ENCODE measurements around the gene KRT79. TPM values are rescaled to one million over a fixed set of nuclear protein-coding genes. Genes with fewer than 3 reads are reported as not detected.

The KRT79 gene
- total RNA-seq, 2 experiments from 2014 or later = 0.23 to 0.44 TPM

DNA sequence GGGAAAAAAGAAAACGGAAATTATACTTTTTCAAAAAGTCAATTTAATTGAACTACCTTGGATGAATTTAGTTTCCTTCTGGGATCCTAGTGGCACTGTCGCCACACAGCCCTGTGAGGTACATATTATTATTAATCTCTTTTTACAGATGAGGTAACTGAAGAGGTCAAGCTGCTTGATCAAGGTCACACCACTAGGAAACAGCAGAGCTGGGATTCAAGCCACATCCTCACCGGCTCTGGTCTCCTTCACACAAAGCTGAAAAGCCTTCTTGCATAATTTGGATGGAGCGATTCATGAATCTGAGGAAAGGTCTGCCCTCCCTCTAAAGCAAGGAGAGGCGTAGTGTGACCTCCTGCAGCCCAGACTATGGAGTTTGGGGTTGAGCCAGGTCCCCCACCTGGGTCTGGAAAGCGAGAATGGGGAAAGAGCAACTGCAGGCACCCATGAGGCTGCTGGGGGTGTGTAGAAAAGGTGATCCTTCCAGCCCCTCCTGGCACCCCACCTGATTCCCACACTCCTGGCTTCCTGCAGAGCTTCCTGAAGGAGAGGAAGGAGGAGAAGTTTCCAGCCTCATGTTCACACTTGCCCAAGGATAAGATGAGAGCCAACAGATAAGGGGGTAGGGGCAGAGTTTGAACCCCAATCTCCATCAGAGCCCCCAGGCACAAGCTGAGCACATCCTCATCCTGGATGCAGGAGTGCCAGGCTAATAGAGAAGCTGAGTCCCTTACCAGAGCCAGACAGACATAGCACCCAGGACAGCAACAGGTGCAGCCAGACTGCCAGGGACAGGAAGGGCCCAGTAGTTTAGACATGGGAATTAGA, 3.9 kb upstream of the KRT79 start:
- ChIA-PET CTCF (interaction anchor here (0.5 to 0.7 kb wide), 2 partner anchors 47 to 127 kb away, joined by 3 to 4 read pairs; no protein-coding TSS in a partner anchor), POLR2A (no interaction called here)

DNA sequence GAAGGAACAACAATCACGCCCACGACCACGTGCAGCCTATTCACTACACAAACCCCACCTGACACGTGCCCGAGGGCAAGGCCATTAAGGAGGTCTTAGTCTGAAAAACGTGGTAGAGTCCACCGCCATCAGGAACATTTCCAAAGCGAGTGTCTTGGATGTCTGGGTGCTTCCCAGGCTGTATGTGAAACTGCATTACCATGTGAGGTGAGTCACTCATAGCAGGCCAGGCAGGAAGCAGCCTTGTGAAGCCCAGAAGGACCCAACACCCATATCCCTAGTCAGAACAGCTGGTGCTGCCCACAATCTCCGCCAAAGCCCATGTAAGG, 3.3 kb upstream of the KRT79 start:
- POLR2A ChIA-PET = no interaction called here
- CTCF ChIA-PET = interaction anchor here (1.9 kb wide), 1 partner anchor 43 kb away, joined by 5 read pairs; no protein-coding TSS in a partner anchor

DNA sequence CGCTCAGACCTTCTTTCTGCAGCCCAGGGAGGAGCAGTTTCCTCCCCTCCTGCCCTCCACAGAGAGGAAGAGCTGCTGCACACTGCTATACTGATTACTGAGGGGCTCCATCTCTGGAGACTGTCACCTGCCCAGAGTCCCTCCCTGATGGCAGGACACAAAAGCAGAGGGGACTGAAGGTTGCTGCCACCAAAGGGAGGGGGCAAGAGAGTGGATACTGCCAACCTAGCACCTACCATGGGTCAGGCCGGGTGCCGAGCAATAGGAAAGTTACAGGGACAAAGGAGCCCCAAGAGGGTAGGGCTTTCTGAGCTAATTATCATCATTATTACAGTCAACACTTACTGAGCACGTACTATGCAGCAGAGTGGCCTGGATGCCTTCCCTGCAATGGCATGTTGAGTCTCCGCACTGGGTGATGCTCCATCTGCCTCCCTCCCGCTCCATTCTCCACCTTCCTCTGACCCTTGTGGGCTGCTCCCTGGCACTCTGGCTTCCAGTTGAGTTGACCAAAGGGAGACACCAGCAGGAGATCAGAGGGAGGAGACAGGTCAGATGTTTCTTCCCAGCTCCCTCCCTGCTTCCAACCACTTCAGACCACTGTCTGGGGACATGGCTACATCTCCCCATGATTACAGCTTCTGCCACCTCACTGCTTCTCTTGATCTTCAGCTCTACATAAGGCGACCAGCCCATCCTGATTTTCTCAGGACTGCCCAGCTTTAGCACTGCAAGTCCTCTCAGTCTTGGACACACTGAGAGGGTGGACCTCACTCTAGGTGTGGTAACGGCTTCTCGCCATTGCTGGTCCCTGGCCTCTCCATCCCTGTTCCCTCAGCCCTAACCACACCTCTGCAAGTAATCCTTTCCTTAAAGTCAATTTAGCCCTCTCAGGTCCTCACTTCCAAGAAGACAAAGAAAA, 2.6 kb upstream of the KRT79 start:
- ChIA-PET CTCF (interaction anchor here (1.9 kb wide), 1 partner anchor 43 kb away, joined by 5 read pairs; no protein-coding TSS in a partner anchor), POLR2A (no interaction called here)

DNA sequence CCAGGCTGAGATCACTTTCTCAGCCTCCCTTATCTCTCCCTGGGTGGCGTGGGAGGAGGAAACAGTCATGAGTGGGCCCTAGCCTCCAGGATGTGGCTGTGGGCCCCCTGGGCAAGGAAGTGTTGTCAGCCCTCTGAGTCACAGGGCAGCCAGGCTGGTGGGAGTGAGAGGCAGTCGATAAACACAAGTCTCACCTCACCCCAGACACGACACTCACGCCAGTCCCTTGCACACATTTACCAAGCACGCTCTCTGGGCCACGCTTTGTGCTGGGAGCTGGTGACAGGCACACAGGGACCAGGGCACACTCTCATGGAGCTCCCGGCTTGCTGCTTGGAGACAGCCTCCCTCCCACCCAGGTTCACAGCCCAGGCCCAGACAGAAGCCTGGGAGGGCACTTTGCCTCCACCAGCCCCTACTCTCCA, 1.9 kb upstream of the KRT79 start:
- ChIA-PET CTCF (interaction anchor here (1.9 kb wide), 1 partner anchor 44 kb away, joined by 5 read pairs; no protein-coding TSS in a partner anchor), POLR2A (no interaction called here)

DNA sequence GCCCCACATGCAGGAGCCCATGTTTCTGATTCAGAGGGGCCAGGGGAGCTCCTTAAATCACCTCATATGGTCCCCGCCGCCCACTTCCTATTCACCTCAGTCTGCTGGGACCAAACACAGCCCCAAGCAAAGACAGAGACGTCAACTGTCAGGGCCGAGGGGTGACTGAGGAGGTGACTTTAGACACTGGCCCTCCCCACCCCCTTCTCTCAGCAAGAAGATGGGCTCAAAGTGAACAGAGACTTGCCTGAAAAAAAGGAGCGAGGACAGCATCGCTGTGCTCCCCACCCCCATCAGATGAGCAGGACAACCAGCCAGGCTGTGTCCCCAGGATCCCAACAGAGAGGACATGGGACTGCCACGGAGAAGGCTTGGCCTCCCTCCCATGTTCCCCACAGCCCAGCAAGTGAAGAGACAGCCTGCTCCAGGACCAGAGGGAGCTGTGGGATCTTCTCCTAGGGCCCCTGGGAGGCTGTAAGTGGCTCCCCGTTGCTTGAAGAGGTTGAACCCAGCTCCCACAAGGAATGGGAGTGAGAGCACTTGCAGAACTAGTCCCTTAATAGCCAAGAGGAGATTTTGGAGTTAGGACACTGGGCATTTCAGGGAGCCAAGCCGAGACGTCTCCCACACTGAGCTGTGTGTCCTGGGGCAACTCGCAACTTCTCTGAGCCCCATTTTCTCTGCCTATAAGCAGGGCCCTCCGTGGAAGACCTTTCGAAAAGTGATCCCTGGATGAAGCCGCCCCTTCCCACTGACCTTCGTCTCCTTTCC, 1.3 kb upstream of the KRT79 start:
- ChIA-PET POLR2A (no interaction called here), CTCF (interaction anchor here (1.9 kb wide), 1 partner anchor 45 kb away, joined by 5 read pairs; no protein-coding TSS in a partner anchor)

DNA sequence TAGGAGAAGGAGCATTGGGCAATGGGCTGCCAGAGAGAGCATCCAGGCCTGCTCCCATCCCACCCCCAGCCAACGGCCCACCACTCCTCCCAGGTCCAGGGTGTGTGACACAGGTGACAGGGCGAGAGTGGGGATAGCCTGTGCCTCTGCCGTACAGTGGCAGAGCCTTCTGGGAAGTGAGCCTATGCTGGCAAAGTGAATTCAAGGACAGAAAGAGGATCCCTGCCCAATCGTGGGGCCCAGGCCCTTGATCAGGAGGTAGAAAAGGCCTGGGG, 553 bp upstream of the KRT79 start:
- CTCF ChIA-PET = no interaction called here

DNA sequence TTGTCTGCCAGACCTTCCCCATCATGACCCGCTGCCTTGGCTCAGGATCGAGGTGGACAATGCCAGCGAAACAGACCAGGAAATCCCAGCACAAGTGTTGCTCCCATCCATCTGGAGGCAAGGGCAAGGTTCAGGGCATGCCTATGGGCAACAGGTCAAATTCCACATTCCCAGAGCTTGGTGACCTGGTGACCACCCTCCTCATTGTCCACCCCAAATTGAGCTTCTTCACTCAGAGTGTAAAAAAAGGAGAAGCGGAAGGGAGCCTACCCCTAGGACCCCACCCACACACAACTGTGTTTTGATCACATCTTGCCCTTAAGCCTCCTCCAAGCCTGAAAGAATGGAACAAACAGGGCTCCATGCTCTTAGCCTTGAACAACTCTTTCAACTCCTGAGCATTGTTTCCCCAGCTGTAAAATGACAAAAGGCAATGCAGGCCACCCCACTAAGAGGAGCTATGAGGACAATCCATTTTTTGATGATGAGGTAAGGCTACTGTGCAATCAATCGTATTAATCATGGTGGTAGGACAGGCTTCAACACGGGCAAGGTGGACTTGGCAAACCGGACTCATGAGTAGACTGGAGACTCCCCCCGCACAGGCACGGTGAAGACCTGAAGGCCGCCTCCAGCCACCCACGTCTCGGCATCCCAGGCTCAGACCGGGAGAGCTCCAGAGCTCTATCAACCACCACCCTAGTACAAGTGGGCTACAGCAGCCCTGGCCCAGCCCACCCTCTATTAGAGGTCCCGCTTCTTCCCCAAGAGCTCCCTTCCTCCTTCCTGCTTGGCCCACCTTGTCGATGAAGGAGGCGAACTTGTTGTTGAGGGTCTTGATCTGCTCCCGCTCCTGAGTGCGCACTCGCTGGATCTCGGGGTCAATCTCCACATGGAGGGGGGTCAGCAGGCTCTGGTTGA, 866 bp downstream of the KRT79 start:
- POLR2A ChIA-PET = no interaction called here
- CTCF ChIA-PET = interaction anchor here (0.9 kb wide), 1 partner anchor 46 kb away, joined by 4 read pairs; no protein-coding TSS in a partner anchor

More for the DNA sequence above, 553 bp upstream of the KRT79 start:
- POLR2A ChIA-PET = no interaction called here

DNA sequence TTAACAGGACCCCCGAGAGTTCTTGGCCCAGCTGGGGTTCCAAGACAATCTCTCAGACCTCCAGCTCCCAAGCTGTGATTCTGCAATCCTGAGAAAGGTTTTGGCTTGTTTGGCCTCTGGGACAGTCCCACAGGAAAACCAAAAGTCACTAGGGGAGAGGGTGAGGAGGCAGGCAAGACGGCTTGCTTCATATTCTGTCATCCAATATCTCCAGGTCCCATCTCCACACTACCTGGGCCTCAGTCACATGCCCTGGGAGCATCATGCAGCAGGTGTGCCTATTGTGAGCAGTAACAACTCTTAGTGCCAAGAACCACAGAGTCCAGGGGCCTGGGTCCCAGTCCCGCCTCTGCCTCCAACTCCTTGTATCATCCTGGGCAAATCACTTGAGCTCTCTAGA, 1.7 kb downstream of the KRT79 start:
- POLR2A ChIA-PET = no interaction called here
- CTCF ChIA-PET = interaction anchor here (0.9 kb wide), 1 partner anchor 47 kb away, joined by 4 read pairs; no protein-coding TSS in a partner anchor

DNA sequence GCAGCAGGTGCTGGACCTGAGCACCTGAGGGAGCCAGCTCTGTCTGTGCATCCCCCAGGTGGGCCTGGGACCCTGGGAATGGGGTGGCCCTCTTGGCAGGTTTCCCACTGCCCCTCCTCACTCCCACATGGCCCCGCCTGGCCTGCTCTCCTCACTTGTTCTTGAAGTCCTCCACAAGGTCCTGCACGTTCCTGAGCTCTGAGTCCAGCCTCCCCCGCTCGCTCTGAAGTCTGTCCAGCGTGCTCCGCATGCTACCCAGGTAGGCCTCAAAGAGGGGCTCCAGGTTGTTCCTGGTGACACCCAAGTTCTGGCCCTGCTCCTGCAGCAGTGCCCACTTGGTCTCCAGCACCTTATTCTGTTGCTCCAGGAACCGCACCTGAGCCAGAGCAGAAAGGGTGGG, 2.9 kb downstream of the KRT79 start:
- POLR2A ChIA-PET = no interaction called here
- CTCF ChIA-PET = no interaction called here

DNA sequence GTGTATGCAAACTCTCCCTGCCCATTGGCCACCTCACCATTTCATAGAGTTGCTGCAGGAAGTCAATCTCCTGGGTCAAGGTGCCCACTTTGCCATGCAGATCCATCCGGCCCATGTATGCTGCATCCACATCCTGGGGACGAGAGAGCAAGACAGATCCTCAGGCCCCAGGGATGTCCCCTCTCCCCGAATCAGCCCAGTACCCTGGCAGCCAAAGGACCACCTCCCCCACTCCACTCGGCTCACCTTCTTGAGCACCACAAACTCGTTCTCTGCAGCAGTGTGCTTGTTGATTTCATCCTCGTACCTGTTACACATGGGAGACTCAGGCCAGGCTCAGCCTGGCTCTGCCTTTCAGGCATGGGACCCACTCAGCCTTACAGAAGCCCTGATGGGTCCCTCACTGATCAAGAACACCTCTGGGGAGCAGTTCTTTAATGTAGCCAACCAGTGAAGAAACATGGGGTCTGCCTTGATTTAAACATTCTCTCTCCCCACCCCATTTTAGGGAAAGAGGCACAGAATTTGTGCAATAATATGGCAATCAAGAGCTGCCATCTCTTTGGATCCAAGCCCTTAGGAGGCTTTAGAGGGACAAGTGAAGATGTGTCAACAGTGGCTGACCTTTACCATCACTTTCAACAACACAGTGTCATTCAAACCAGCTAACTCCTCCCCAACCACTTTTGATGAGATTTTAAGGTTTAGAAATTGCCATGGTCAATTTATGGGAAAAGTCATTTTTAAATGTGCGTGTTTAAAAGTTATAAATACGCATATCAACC, 3.9 kb downstream of the KRT79 start:
- ChIA-PET POLR2A (interaction anchor here (0.7 kb wide), 1 partner anchor 34 kb away, joined by 4 read pairs; no protein-coding TSS in a partner anchor), CTCF (no interaction called here)

DNA sequence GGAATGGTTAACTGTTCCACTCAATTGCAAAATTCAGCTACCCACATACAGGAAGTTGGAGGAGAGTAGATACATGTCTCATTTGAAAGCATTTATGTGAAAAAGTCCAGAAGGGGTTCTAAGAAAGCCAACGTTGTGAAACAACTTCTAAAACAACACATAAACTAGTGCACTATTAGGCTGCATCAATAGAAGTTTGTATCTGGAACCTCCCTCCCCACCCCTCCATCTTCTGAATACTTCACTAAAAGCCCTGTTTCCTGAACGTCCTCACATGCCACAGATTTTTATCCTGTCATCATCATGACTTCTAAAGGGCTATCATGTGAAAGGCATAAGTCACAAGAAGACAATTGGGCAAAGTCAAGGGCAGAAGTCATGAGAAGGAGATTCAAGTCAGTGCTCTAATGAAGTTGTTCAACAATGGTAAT, 5.5 kb downstream of the KRT79 start:
- CTCF ChIA-PET = no interaction called here

DNA sequence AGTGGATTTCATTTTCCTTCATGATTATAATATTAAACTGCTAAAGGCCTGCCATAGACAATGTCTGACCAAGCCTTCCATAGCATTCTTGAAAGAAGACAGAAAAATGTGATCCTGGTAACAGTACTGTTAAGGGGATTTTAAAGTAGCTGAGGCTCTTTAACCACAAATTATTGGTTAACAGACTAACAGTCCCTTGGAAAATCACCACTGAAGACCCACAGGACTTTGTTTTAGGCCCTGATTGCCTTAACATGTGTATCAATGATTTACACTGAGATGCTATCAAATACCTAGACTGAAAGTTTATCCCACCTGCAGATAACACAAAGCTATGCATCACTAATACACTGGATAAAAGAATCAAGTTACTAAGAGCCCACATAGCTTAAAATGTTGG, 6.0 kb downstream of the KRT79 start:
- POLR2A ChIA-PET = no interaction called here
- CTCF ChIA-PET = no interaction called here

More for the DNA sequence above, 5.5 kb downstream of the KRT79 start:
- POLR2A ChIA-PET = no interaction called here

DNA sequence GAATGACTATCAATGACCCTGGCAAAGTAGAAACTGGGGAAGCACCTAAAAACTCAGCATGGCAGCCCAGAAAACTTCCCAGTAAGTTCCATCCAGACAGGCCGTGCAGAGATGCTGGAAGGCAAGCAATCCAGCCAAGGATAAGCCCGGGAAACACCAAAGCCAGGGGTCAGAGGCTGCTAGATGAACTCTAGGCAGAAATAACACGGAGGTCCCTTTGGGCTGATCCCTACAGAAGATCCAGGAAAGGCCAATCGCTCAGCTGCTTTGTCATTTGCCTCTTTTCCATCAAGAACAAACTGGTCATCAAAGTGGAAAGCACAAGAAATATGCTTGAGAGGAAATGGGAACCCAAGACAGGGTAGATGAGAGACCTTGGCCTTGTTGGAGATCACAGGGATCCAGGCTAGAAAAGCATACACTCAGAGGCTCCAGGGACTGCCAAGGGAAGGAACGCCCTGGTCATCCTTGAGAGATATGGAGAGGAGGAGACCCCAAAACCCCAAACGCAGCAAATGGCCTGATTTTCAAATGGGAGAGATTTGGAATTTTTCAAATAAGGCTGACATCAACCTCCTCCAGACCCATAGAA, 6.5 kb downstream of the KRT79 start:
- ChIA-PET CTCF (no interaction called here), POLR2A (no interaction called here)

DNA sequence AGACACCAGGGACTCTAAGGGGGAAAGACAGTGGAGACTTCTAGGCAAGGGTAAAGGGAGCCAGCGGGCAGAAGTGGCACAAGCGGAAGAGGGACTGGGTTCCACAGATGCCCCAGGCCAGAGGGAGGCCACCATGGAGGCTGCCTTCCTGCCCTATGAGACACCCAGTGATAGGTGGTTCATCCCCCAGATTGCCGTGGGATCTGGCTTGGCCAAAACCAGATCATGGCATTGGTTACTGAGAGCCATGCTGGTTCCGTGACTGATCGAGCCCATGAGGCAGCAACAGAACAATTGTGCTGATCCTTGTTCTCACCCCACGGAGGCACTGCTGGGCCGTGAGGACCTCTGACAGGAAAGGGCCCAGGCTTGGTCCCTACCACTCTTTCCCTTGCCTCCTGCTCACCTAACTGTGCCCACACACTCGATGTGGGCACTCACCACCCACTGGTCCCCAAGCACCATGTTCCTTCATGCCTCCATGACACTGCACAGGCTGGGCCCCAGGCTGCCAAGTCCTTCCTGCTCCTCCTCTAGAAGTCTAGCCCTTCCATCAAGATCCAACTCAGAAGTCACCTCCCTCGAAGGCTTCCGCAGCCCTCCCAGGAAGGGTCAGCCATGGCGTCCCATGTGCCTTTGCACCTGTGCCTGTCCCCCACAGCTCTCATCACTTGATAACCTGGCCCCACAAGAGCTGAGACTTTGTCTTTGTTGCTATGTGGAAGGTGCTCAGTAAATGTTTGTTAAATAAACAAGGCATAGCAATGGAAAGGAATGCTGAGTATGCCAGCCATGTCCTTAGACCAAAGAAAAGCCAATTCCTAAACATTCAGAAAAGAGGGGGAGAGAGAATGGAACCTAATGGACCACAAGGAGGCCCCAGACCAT, 7.3 kb downstream of the KRT79 start:
- ChIA-PET POLR2A (no interaction called here), CTCF (no interaction called here)

DNA sequence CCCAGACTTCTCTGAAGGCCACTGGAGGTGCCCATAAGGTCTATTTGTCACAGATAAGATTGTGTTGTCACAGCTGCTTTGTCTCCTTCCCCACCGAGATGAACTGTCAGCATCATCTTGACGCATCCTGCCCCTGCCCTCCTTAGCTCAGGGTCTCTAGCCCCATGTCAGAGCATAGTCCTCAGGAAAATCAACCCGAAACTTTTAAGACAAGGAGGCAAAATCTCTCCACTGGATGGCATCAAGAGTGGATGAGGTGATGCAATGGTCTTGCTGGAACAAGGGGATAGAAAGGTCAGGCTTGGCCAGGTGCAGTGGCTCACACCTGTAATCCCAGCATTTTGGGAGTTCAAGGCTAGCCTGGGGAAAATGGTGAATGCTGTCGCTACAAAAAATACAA, 8.2 kb downstream of the KRT79 start:
- ChIA-PET POLR2A (no interaction called here), CTCF (no interaction called here)

DNA sequence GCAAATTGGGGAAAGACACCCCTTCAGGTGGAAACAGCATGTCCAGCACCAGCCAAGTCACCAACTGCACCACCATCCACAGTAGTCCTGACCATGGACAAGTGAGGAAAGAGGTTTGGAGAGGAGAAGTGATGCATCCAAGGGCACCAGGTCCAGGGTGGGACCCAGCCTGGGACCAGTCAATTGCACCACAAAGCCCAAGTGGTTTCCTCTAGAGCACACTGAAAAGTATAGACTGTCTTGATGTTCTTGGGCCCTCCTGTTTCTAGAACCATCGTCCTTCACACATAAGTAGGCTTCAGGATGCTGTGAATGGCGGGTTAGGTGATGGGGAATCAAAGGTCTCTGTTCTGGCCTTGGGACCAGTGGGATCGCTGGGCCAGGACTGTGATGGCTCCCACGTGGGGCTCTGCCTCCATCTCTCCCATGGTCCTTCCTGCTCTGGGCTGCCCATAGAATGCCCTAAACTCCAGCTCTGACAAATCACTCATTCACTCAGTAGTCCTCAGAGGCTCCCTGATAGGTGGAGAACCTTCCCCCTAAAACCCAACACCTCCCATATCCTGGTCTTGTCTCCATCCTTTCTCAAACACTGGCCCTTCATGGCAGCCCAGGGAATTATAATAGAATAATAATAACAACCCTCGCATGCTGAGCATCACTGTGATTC, 9.2 kb downstream of the KRT79 start:
- ChIA-PET CTCF (interaction anchor here (0.6 kb wide), 1 partner anchor 17 kb away, joined by 3 read pairs; no protein-coding TSS in a partner anchor), POLR2A (no interaction called here)

All from activated CD8-positive, alpha-beta memory T cell treated with anti-CD3 and anti-CD28 coated beads for 36 hours (primary cell).